IPS DF 4.7 (cell line): ENCODE data around the gene PPIF.

Source experiments
- DNase-seq: peaks from one replicate; pipeline ENCODE4 v3.0.0-alpha.2; 2013; ENCODE audit warnings: low spot score; ENCODE audit errors: extremely low read depth

The PPIF gene

GRCh38 chr10:79347894-79348639, 798 bp downstream of the PPIF start:
- no peak for DNase-seq

DNA sequence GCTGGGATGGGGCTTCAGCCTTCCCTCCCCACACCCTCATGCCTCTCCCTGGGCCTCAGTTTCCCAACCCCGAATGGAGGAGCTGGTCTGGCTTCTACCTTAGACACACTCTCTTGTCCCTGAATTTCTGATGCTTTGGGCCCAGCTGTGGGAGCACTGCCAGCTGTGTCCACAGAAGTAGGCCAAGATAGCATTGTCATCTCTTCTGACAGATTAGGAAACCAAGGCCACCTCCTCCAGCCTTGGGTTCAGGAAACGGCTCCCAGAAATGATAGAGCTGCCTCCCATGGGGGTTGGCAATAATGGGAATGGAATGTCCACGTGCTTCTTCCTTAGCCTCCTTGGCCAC, 1.3 kb downstream of the PPIF start:
- DNase-seq: no peak

DNA sequence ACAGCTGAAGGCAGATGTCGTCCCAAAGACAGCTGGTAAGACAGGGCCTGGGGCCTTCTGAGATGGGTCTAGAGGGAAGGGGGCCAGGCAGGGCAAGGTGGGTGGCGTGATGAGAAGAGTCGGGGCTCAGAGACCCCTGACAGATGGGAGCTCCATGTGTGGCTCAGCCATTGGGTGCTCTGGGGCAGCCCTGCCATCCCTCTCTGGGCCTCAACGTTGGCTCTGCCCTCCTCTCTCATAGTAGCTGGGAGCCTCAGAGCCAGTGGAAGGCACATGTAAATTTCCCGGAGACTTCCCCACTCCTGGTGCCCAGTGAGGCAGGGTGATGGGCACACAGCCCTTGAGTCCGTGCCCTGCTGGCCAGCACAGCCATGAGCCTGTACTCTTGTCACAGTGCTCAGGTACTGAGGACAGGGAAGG, 1.8 kb downstream of the PPIF start:
- no peak for DNase-seq

DNA sequence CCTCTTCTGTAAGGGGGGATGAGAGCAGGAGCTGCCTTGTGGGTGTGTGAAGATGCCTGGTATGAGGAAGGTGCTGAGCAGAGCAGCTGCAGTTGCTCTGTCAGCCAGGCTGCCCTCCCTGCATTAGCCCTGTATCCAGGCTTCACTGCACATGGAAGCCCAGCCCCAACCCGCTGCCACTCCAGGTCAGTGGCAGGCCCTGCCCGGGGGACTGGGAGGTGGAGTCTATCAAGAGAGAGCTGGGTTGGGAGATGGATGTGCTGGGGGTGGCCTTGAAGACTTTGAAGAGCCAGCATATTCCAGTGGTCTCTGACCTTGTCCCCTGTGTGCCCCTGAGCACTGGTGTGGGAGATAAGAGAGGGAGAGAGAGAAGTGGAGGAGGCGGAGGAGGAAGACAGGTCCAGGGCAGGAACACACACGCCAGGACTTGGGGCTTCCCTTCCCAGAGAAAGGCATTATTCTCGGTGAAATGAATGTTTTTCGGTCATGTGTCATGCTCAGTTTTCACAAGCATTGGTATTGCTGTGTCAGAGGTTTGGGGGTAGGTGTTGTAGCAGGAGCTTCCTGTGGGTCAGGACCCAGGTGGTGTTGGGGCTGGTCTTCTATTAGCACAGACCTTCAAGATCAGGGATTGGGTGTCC, 2.6 kb downstream of the PPIF start:
- no peak for DNase-seq

DNA sequence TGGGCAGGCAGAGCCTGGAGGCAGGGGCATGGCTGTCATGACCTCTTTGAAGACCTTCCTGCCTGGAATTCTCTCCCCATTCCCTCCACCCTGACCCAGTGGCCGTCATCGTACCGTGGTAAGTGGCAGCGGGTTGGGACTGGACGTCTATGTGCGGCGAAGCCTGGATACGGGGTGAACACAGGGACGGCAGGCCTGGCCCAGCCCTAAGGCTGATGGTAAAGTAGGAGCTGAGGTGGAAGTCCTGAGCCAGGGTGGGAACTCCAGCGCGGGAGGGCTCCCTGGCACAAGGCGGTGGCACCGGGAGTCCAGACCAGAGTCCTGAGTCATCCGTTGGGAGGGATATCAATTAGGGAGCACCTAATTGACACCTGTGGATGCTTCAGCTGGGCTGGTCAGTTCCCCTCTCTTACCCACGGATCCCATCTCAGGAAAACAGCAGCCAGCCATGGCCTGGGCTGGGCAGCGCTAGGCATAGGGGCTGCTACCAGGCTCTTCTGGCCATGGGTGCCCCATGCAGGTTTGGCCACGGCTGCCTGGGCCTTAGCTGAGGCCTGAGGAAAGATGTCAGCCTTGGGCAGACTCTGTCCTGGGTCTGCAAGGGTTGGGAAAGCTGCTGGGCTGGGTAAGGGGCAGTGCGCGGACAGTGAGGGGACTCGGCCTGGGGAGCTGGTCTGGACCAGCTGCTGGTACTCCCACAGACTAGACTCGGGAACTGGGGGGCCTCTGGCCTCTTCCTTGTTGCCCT, 3.3 kb downstream of the PPIF start:
- DNase-seq: no peak

GRCh38 chr10:79351332-79351731, 4.1 kb downstream of the PPIF start:
- DNase-seq: no peak

- no peak for DNase-seq
These were observed 5.0 kb downstream of the PPIF start for GRCh38 chr10:79352035-79352877.

- no peak for DNase-seq
These were observed 5.7 kb downstream of the PPIF start for GRCh38 chr10:79353000-79353406.

GRCh38 chr10:79353726-79354125, 6.5 kb downstream of the PPIF start:
- no peak for DNase-seq

DNA sequence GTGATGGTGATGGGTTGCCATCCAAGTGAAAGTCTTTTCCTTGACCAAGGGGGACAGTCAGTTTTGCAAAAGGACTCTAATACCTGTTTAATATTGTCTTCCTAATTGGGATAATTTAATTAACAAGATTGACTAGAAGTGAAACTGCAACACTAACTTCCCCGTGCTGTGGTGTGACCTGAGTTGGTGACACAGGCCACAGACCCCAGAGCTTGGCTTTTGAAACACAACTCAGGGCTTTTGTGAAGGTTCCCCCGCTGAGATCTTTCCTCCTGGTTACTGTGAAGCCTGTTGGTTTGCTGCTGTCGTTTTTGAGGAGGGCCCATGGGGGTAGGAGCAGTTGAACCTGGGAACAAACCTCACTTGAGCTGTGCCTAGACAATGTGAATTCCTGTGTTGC, 6.9 kb downstream of the PPIF start:
- DNase-seq: no peak

- DNase-seq: no peak
These were observed 7.3 kb downstream of the PPIF start for GRCh38 chr10:79354615-79355014.

GRCh38 chr10:79355420-79356017, 8.2 kb downstream of the PPIF start:
- no peak for DNase-seq

DNA sequence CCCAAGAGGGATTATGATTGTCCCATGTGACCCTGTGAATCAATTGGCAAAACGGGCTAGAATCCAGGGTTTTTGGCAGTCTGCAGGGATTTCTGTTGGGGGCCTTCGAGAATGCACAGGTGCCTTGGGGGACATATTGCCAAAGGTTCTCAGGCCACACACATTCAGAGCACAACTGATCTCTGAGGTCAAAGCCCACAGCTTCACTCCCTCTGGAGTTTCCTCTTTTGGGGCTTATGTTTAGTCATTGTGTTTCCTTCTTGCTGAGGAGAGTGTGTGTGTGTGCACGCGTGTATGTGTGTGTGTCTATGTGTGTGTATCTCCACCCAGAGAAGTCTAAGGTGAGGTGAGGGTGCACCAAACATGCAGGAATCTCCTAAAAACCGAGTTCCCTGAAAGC, 8.8 kb downstream of the PPIF start:
- DNase-seq: no peak

- DNase-seq: no peak
These were observed 9.9 kb downstream of the PPIF start for GRCh38 chr10:79357180-79357579.

GRCh38 chr10:79358811-79359210, 11.5 kb downstream of the PPIF start:
- DNase-seq: no peak

DNA sequence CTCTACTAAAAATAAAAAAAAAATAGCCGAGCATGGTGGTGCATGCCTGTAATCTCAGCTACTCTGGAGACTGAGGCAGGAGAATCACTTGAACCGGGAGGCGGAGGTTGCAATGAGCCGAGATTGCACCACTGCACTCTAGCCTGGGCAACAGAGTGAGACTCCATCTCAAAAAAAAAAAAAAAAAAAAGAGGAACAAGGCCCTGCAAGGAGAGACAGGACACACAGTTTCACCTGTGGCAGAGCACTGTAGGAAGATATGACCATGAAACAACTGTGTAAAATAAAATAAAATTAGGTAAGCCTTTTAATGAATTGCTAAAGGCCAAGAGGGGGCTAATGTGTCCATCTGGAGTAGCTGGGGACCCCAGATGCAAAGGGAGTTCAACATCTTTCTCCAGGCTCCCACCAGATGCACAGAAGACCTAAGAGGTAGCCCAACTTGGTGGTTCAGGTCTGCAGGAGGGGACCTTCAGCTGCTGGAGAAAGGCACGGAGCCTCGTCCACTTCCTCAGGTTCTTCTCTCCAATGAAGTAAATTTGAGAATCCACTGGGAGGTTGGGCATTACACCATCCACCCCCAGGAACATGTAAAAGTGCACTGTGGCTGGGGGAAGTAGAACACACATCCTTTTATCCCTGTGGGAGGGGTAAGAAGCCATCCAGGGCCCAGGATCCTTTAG, 12.7 kb downstream of the PPIF start:
- no peak for DNase-seq

GRCh38 chr10:79360499-79361342, 13.5 kb downstream of the PPIF start:
- DNase-seq: no peak

GRCh38 chr10:79361726-79362397, 14.6 kb downstream of the PPIF start:
- no peak for DNase-seq
